ENCODE measurements around the gene STX10.
"Not testable (repeated sequence)": the region's sequence is repeated elsewhere in the genome, so short reads cannot be mapped to it uniquely, and the experiment has no call there.

The STX10 gene

GRCh38 chr19:13164343-13165161 is 14.4 kb upstream of the STX10 start:
- DNase-seq = peak; percentile 68

GRCh38 chr19:13163609-13164342 is 13.6 kb upstream of the STX10 start:
- DNase-seq = peak; percentile 86

- DNase-seq = peak; percentile 97
Measured at GRCh38 chr19:13162724-13163608, 12.8 kb upstream of the STX10 start.

- no peak for DNase-seq
Measured at GRCh38 chr19:13160557-13160956, 10.4 kb upstream of the STX10 start.

- no peak for DNase-seq
Measured at GRCh38 chr19:13159713-13160112, 9.5 kb upstream of the STX10 start.

- peak; percentile 57 for DNase-seq
Measured at GRCh38 chr19:13155472-13156359, 5.5 kb upstream of the STX10 start.

- DNase-seq = peak; percentile 68
Measured at GRCh38 chr19:13154911-13155471, 4.8 kb upstream of the STX10 start.

- peak; percentile 92 for DNase-seq
Measured at GRCh38 chr19:13154241-13154778, 4.1 kb upstream of the STX10 start.

GRCh38 chr19:13153569-13154240 is 3.5 kb upstream of the STX10 start:
- DNase-seq = no peak

GRCh38 chr19:13152974-13153568 is 2.9 kb upstream of the STX10 start:
- DNase-seq = peak; percentile 96

- DNase-seq = no peak
Measured at GRCh38 chr19:13152356-13152973, 2.3 kb upstream of the STX10 start.

GRCh38 chr19:13151605-13152355 is 1.6 kb upstream of the STX10 start:
- peak; percentile 98 for DNase-seq

- no peak for DNase-seq
Measured at GRCh38 chr19:13150931-13151604, 893 bp upstream of the STX10 start.

GRCh38 chr19:13149628-13150186 is 468 bp downstream of the STX10 start:
- DNase-seq = no peak

GRCh38 chr19:13149173-13149627 is 975 bp downstream of the STX10 start:
- not testable (repeated sequence) for DNase-seq

- DNase-seq = peak; percentile 57
Measured at GRCh38 chr19:13146763-13147563, 3.2 kb downstream of the STX10 start.

GRCh38 chr19:13139633-13140311 is 10.4 kb downstream of the STX10 start:
- no peak for DNase-seq
